Epithelial cell of proximal tubule (primary cell): ENCODE results near the gene ZNF556. TPM values are rescaled to one million over a fixed set of nuclear protein-coding genes. Genes with fewer than 3 reads are reported as not detected.
A peak's percentile ranks its signal among the peaks of the same experiment; 100 is the strongest.

Source experiments
- DNase-seq: peaks from one replicate; pipeline ENCODE4 v3.0.0-alpha.2; 2011; ENCODE audit warnings: low read depth
- H3K4me3 ChIP-seq: 2 replicates; pipeline ENCODE4 v1.5.1; 2011; ENCODE audit warnings: low read depth, mild to moderate bottlenecking, low read length
- CTCF ChIP-seq: conservative IDR thresholded peaks from 2 replicates; pipeline ENCODE4 v1.5.1; 2012; ENCODE audit warnings: low read depth, mild to moderate bottlenecking, low read length
- total RNA-seq: library from RNA; depleted of rRNA; stranded (reverse); fragments of >200 nt; gene quantifications from 2 replicates; pipeline ENCODE4 v1.2.3, GENCODE V29; 2015

Gene ZNF556
- total RNA-seq, 1 donor from 2014 or later = 0.06 TPM

DNA sequence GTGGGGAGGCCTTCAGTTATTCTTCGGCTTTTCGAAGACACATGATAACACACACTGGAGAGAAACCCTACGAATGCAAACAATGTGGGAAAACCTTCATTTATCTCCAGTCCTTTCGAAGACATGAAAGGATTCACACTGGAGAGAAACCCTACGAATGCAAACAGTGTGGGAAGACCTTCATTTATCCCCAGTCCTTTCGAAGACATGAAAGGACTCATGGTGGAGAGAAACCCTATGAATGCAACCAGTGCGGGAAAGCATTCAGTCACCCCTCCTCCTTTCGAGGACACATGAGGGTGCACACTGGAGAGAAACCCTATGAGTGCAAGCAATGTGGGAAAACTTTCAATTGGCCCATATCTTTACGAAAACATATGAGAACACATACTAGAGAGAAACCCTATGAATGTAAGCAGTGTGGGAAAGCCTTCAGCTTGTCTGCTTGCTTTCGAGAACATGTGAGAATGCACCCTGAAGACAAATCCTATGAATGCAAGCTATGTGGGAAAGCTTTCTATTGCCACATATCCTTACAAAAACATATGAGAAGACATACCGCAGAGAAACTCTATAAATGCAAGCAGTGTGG is 14.0 kb upstream of the ZNF556 start:
- DNase-seq = no peak
- no peak for TF ChIP-seq CTCF

DNA sequence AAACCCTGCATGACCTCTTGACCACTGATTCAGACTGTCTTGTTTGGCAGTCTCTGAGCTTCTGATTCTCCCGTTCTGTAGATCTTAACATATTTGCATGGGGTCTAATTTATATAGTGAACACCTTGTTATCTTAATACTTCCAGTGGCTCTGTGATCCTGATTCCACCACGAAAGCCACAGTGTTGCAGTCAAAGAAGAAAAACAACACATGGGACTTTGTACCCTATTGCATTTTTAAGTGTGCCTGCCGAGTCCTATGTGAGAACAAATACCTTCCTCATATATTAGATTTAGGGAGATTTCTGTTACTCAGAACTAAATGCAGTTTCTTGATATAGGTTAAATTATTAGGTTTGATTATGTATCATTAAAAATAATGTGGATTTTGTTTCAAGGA is 12.3 kb upstream of the ZNF556 start:
- no peak for TF ChIP-seq CTCF
- no peak for DNase-seq
- no peak overlapping the region for H3K4me3 ChIP-seq

More for the DNA sequence above, 14.0 kb upstream of the ZNF556 start:
- H3K4me3 ChIP-seq = no peak overlapping the region

DNA sequence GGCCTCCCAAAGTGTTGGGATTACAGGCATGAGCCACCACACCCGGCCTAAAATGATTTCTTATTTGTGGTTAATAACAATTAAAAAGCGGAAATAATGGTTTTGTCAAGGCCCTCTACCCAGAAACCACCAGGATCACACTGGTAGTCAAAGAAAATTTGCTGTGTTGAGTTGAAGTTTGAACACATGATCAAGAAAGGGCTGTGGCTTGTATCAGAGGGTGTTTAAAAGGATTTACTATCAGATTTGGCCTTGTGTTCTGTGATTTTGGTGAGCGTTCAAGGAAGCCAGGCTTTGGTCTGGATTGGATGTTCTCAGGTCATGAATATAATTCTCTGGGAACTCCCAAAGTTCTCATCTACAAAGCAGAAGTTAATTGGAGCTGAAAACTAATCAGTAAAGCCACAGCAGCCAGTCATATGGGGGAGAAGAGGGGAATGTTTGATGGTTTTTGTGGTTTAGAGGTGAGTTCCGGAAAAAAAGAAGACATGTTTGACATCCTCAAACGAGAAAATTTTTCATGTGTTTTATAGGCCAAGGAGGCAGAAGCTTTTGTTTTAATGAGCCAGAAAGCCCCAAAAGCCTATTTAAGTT is 10.6 kb upstream of the ZNF556 start:
- no peak for DNase-seq
- no peak overlapping the region for H3K4me3 ChIP-seq
- TF ChIP-seq CTCF = no peak

DNA sequence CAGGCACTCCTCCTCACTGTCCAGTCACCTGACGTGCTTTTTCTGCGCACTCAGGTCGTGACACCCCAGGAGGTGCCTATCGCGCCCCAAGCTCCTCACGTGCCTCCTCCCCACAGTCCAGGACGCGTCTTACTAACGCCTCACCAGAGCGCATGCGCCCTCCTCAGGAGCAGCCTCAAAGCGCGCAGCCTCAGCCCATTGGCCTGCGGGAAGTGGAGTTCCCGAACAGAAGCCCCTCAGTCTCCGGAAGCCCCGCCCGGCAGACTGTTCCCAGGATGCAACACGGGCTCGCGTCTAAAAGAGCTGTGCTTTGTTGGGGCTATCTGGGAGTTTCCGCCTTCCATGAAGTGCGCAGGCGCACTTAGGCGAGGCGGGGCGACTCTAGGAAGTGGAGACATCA is 8.3 kb upstream of the ZNF556 start:
- DNase-seq = no peak
- no peak for TF ChIP-seq CTCF

GRCh38 chr19:2863816-2864215 is 3.3 kb upstream of the ZNF556 start:
- no peak overlapping the region for H3K4me3 ChIP-seq
- DNase-seq = no peak
- no peak for TF ChIP-seq CTCF

More for the DNA sequence above, 8.3 kb upstream of the ZNF556 start:
- no peak overlapping the region for H3K4me3 ChIP-seq

DNA sequence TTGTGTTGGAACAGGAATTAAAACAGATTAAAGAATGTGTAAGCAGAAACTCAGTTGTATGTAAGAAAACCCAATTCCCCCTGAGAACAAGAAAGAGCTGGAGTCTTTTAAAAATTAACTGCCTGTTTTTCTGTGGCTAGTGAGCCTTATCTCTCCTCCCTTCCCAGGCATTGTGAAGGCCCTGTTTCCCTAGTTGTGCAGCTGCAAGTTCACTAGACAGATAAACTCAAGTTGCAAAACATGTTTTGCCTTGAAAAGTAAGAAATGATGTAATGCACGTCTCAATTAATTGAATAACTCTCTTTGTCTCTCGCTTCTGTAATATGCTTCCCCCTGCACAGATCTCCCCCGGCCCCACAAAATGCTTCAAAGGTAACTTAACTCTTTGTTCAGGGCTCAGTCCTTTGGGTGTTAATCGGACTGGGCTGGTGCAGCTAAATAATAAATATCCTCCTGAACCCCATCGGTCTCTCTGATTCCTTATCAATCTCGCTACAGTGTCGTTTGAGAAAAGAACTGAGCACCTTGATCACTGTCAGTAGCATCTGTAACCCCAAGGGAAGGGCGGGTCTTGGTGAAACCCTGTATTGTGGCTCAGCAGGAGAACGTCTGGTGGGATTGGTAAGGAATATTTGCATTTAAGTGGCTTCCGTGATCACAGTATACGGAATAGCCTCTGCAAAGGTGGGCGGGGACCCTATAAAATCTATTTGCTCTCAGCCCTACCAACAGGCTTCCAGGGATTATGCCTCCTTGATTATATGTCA is 1.6 kb upstream of the ZNF556 start:
- peak; percentile 33 for DNase-seq
- no peak overlapping the region for H3K4me3 ChIP-seq
- no peak for TF ChIP-seq CTCF
